ENCODE measurements around the gene PCDH9. TPM values are rescaled to one million over a fixed set of nuclear protein-coding genes. Genes with fewer than 3 reads are reported as not detected.

Gene PCDH9
- total RNA-seq, 4 donors from 2014 or later: 0.37 to 2.4 (median 1.5) TPM

GRCh38 chr13:66992183-66992582 is 238.0 kb downstream of the PCDH9 start:
- no peak for TF ChIP-seq POLR2AphosphoS5 (IDR thresholded peaks at IDR 0.05)
- TF ChIP-seq EP300 (IDR thresholded peaks at IDR 0.05; ENCODE audit: low read depth): no peak
- TF ChIP-seq CTCF (IDR thresholded peaks at IDR 0.05): no peak
- TF ChIP-seq POLR2A (IDR thresholded peaks at IDR 0.05): no peak
- no peak for DNase-seq
- Histone ChIP-seq H3K4me1 (peaks cover 0 to 13% (median 2%) of the 10 kb centered on the region in 4 donors), H3K27ac (no peak overlapping the region), H3K36me3 (no peaks in the 10 kb centered on the region), H3K9me3 (no peaks in the 10 kb centered on the region), H3K27me3 (no peaks in the 10 kb centered on the region), H3K4me3 (no peak overlapping the region)
- WGBS, 2 donors (ENCODE audit: low coverage in 1 of 2): 62 to 66% methylated on average over 3 of the region's 3 CpGs
- in situ Hi-C loops (cut with MboI; ENCODE audit: low pct_ligation_motif_present in 1 of 4, low pct_unique_long_range_greater_than_20kb in 1 of 4, low sequenced_read_pairs in 3 of 4): no loop called here
- intact Hi-C loops (cut with DNase I; ENCODE audit: low total_unique reads): no loop called here

GRCh38 chr13:66984241-66984640 is 245.9 kb downstream of the PCDH9 start:
- H3K4me1 ChIP-seq: no peaks in the 10 kb centered on the region
- intact Hi-C loops (cut with DNase I; ENCODE audit: low total_unique reads) (no loop called here), in situ Hi-C loops (cut with MboI; ENCODE audit: low pct_ligation_motif_present in 1 of 4, low pct_unique_long_range_greater_than_20kb in 1 of 4, low sequenced_read_pairs in 3 of 4) (no loop called here)
- H3K9me3 ChIP-seq: no peaks in the 10 kb centered on the region
- no peaks in the 10 kb centered on the region for H3K36me3 ChIP-seq
- no peak overlapping the region for H3K4me3 ChIP-seq
- H3K27ac ChIP-seq: no peak overlapping the region
- DNase-seq: no peak
- TF ChIP-seq EP300 (IDR thresholded peaks at IDR 0.05; ENCODE audit: low read depth): no peak
- no peak for TF ChIP-seq POLR2AphosphoS5 (IDR thresholded peaks at IDR 0.05)
- TF ChIP-seq POLR2A (IDR thresholded peaks at IDR 0.05): no peak
- no peak for TF ChIP-seq CTCF (IDR thresholded peaks at IDR 0.05)
- H3K27me3 ChIP-seq: no peaks in the 10 kb centered on the region

GRCh38 chr13:66981912-66982311 is 248.2 kb downstream of the PCDH9 start:
- H3K4me1 ChIP-seq: no peaks in the 10 kb centered on the region
- no peaks in the 10 kb centered on the region for H3K36me3 ChIP-seq
- no peaks in the 10 kb centered on the region for H3K27me3 ChIP-seq
- WGBS, 2 donors (ENCODE audit: low coverage in 1 of 2): 94 to 100% methylated on average over 4 to 7 of the region's 7 CpGs
- H3K27ac ChIP-seq: no peak overlapping the region
- TF ChIP-seq POLR2A (IDR thresholded peaks at IDR 0.05) (no peak), CTCF (IDR thresholded peaks at IDR 0.05) (no peak), EP300 (IDR thresholded peaks at IDR 0.05; ENCODE audit: low read depth) (no peak), POLR2AphosphoS5 (IDR thresholded peaks at IDR 0.05) (no peak)
- intact Hi-C loops (cut with DNase I; ENCODE audit: low total_unique reads) (no loop called here), in situ Hi-C loops (cut with MboI; ENCODE audit: low pct_ligation_motif_present in 1 of 4, low pct_unique_long_range_greater_than_20kb in 1 of 4, low sequenced_read_pairs in 3 of 4) (no loop called here)
- H3K9me3 ChIP-seq: no peaks in the 10 kb centered on the region
- DNase-seq: no peak
- H3K4me3 ChIP-seq: no peak overlapping the region

GRCh38 chr13:66977161-66977560 is 253.0 kb downstream of the PCDH9 start:
- 70 to 100% methylated on average over 2 to 4 of the region's 4 CpGs for WGBS, 2 donors (ENCODE audit: low coverage in 1 of 2)
- in situ Hi-C loops (cut with MboI; ENCODE audit: low pct_ligation_motif_present in 1 of 4, low pct_unique_long_range_greater_than_20kb in 1 of 4, low sequenced_read_pairs in 3 of 4) (no loop called here), intact Hi-C loops (cut with DNase I; ENCODE audit: low total_unique reads) (no loop called here)
- Histone ChIP-seq H3K36me3 (no peaks in the 10 kb centered on the region), H3K9me3 (no peaks in the 10 kb centered on the region), H3K27me3 (no peaks in the 10 kb centered on the region), H3K27ac (no peak overlapping the region), H3K4me1 (no peaks in the 10 kb centered on the region), H3K4me3 (no peak overlapping the region)
- no peak for TF ChIP-seq CTCF (IDR thresholded peaks at IDR 0.05)
- no peak for TF ChIP-seq POLR2A (IDR thresholded peaks at IDR 0.05)
- TF ChIP-seq EP300 (IDR thresholded peaks at IDR 0.05; ENCODE audit: low read depth): no peak
- no peak for TF ChIP-seq POLR2AphosphoS5 (IDR thresholded peaks at IDR 0.05)
- no peak for DNase-seq
